ENCODE measurements around the gene MLLT6. TPM values are rescaled to one million over a fixed set of nuclear protein-coding genes. Genes with fewer than 3 reads are reported as not detected.

Gene MLLT6
- total and polyA plus RNA-seq, 2 of the 13 experiments (the other 11 are each of a cell fraction or from before 2014, with no cell fraction given) = 50.7 to 69.5 TPM

GRCh38 chr17:38747463-38748148 lies 42.5 kb downstream of the MLLT6 start (continued):
- TF ChIP-seq ZNF609 (CRISPR knock-in tag; IDR thresholded peaks at IDR 0.05; ENCODE audit: borderline replicate concordance) (0 out of 2 replicates have a peak, but pooled peaks have one; percentile 13), ZNF646 (CRISPR knock-in tag; IDR thresholded peaks at IDR 0.05) (no peak), ZFP41 (CRISPR knock-in tag; IDR thresholded peaks at IDR 0.05; ENCODE audit: borderline replicate concordance) (no peak), GABPB1 (CRISPR knock-in tag; IDR thresholded peaks at IDR 0.05) (peak; percentile 68; the same call in 1 of the 2 replicates), ZBTB33 (CRISPR knock-in tag; IDR thresholded peaks at IDR 0.05) (no peak), MIXL1 (CRISPR knock-in tag; IDR thresholded peaks at IDR 0.05) (no peak), KDM2A (CRISPR knock-in tag; IDR thresholded peaks at IDR 0.05; ENCODE audit: borderline replicate concordance, low read depth) (peak; percentile 48; the same call in 1 of the 2 replicates), ZNF572 (CRISPR knock-in tag; IDR thresholded peaks at IDR 0.05) (no peak), ZBTB8A (CRISPR knock-in tag; IDR thresholded peaks at IDR 0.05; ENCODE audit: borderline replicate concordance, low read depth) (no peak), MZF1 (CRISPR knock-in tag; IDR thresholded peaks at IDR 0.05; ENCODE audit: borderline replicate concordance) (no peak), ZFP36 (IDR thresholded peaks at IDR 0.05; ENCODE audit: borderline replicate concordance, low read depth, low read length, partially characterized antibody) (no peak), CAMTA2 (CRISPR knock-in tag; IDR thresholded peaks at IDR 0.05; ENCODE audit: borderline replicate concordance) (no peak), IRX3 (CRISPR knock-in tag; IDR thresholded peaks at IDR 0.05; ENCODE audit: borderline replicate concordance, low read depth) (no peak)
- TF ChIP-seq, protein P1, sequence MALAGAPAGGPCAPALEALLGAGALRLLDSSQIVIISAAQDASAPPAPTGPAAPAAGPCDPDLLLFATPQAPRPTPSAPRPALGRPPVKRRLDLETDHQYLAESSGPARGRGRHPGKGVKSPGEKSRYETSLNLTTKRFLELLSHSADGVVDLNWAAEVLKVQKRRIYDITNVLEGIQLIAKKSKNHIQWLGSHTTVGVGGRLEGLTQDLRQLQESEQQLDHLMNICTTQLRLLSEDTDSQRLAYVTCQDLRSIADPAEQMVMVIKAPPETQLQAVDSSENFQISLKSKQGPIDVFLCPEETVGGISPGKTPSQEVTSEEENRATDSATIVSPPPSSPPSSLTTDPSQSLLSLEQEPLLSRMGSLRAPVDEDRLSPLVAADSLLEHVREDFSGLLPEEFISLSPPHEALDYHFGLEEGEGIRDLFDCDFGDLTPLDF (CRISPR knock-in tag; IDR thresholded peaks at IDR 0.05) = no peak

Data from HepG2 (cell line).